HEK293T (cell line): ENCODE data around the gene TRIM44.

Experiments used
- BHLHE40 ChIP-seq: fragments of 450-650 bp; IDR thresholded peaks from 2 replicates; pipeline ENCODE4 v1.6.1; 2016; ENCODE audit warnings: mild to moderate bottlenecking, moderate library complexity, borderline replicate concordance
- ELF4 ChIP-seq: fragments of 450-650 bp; IDR thresholded peaks from 2 replicates; pipeline ENCODE4 v1.6.1; 2017; ENCODE audit warnings: antibody characterized with exemption
- FOXA1 ChIP-seq: fragments of 450-650 bp; IDR thresholded peaks from 2 replicates; pipeline ENCODE4 v1.6.1; 2016; ENCODE audit warnings: mild to moderate bottlenecking
- FOXK2 ChIP-seq: fragments of 450-650 bp; IDR thresholded peaks from 2 replicates; pipeline ENCODE4 v1.6.1; 2016; ENCODE audit warnings: mild to moderate bottlenecking
- HDGF ChIP-seq: fragments of 450-650 bp; IDR thresholded peaks from 2 replicates; pipeline ENCODE4 v1.6.1; 2017; ENCODE audit warnings: antibody characterized with exemption, borderline replicate concordance
- L3MBTL2 ChIP-seq: fragments of 450-650 bp; conservative IDR thresholded peaks from 2 replicates; pipeline ENCODE4 v1.6.1; 2016; ENCODE audit warnings: mild to moderate bottlenecking
- NFRKB ChIP-seq: fragments of 450-650 bp; IDR thresholded peaks from 2 replicates; pipeline ENCODE4 v1.6.1; 2016; ENCODE audit warnings: mild to moderate bottlenecking, moderate library complexity
- SP1 ChIP-seq: fragments of 450-650 bp; IDR thresholded peaks from 2 replicates; pipeline ENCODE4 v1.6.1; 2017
- TARDBP ChIP-seq: fragments of 450-650 bp; IDR thresholded peaks from 2 replicates; pipeline ENCODE4 v1.6.1; 2016
- ZNF384 ChIP-seq: fragments of 450-650 bp; IDR thresholded peaks from 2 replicates; pipeline ENCODE4 v1.6.1; 2016
- TF ChIP-seq, protein P1 (sequence below): fragments of 450-650 bp; IDR thresholded peaks from 2 replicates; pipeline ENCODE4 v1.6.1; 2016

DNA sequence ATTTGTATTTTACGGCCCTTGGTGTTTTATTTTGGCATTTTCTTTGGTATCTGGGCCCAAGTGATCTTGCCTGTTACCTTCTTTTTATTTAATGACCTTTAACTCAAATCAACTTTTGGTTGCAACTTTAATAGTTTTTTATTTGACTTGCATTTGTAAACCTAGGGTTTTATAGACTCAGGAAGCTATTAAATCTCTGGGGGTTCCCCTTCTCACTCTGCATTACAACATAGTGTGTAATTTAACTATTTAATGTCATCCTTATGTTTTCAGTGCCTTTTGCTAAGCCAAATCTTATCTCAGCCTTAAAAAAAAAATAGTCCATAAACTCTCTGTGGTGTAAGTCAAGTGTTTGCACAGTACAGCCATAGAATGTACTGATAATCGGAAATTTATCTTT is 41.0 kb upstream of the TRIM44 start:
- TF ChIP-seq FOXA1 = no peak
- TF ChIP-seq BHLHE40 = no peak
- no peak for TF ChIP-seq TARDBP
- TF ChIP-seq ZNF384 = no peak
- TF ChIP-seq ELF4 = no peak
- TF ChIP-seq FOXK2 = no peak
- no peak for TF ChIP-seq SP1
- TF ChIP-seq HDGF = no peak
- no peak for TF ChIP-seq NFRKB
- TF ChIP-seq, protein P1, sequence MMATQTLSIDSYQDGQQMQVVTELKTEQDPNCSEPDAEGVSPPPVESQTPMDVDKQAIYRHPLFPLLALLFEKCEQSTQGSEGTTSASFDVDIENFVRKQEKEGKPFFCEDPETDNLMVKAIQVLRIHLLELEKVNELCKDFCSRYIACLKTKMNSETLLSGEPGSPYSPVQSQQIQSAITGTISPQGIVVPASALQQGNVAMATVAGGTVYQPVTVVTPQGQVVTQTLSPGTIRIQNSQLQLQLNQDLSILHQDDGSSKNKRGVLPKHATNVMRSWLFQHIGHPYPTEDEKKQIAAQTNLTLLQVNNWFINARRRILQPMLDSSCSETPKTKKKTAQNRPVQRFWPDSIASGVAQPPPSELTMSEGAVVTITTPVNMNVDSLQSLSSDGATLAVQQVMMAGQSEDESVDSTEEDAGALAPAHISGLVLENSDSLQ = no peak
- TF ChIP-seq L3MBTL2 = no peak
